Activated CD4-positive, CD25-positive, alpha-beta regulatory T cell treated with anti-CD3 and anti-CD28 coated beads, Interleukin-2, amount 50 U/mL, for 24 hours (primary cell): ENCODE data around the gene SMS.

Experiments used
- ATAC-seq, 2 donors: fragments of 150-1000 bp; cut with Tn5 transposase; one replicate each; pipeline ENCODE4 v1.10.0; 2021; ENCODE audit warnings: mild to moderate bottlenecking in 1 of 2, moderate library complexity in 1 of 2

SMS gene

DNA sequence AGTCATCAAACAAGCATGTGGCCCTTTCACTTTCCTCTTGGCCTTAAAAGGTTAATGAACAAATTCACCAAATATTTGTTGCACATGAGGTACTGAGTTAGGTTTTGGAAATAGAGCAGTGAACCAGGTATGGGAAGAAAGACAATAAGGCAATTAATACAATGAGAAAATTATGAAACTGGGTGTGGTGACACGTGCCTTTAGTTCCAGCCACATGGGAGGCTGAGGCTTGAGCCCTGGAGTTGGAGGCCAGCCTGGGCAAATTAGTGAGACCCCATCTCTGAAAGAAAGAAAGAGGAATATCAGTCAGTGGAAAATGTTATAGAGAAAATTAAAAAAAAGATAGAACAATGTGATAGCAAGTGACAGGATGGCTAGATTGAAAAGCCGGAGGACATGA lies 99.7 kb downstream of the SMS start:
- ATAC-seq = no peak

DNA sequence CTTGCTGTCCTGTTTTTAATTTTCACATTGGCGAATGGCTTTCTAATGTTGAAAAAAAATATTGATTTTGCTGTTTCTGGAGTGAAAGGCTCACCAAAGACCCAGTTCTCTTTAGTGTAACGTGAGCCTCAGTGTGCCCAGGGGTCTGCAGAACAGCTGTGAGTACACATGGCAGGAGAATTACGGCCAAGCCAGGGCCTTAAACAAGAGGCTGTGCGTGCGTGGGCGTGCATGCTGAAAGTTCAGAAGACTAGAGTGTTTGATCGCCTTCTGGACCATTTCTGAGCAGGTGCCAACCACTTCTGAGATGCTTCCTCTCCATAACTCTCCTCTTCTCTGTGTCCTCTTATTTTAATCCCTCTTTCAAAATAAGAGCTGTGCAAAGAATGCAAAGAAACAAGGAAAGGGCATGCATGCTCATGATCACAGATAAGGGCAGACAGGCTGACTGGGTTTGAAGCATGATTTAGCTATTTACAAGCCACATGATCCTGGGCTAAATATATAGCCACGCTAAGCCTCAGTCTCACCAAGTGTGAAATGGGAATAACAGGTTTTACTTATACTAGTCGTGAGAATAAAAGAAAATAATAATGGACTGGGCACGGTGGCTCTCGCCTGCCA lies 101.5 kb downstream of the SMS start:
- no peak for ATAC-seq

DNA sequence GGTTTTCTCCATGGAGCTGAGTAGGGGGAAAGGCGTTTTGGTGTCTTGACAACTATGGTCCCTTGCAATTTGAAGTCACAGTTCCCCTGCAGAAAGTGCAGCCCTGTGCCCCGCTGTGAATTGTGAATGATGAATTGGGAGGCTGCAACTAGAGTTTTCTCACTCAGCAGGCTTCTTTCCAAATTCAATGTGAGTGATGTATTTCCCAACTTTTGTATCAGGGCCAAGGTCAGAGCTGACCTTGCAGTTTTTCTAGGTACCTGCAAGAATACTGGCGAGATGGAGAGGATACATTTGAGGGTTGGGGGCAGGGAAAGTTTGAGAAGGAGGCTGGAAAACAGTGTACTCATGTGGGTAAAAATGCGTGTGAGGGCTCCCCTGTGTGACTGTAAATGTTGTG lies 103.4 kb downstream of the SMS start:
- no peak for ATAC-seq
